H1 (cell line): Measurements from ENCODE around the gene ARHGAP24. TPM values are rescaled to one million over a fixed set of nuclear protein-coding genes. Genes with fewer than 3 reads are reported as not detected.

Experiments
- ASH2L ChIP-seq: fragments of 200-600, 300-600 bp; sonication (generic); IDR thresholded peaks from one replicate; pipeline ENCODE4 v1.7.1; 2017; ENCODE audit warnings: low read length
- ATF2 ChIP-seq: IDR thresholded peaks from 2 replicates; pipeline ENCODE4 v1.6.1; 2012; ENCODE audit warnings: low read length, inconsistent platforms
- ATF3 ChIP-seq: IDR thresholded peaks from 2 replicates; pipeline ENCODE4 v1.6.1; 2011; ENCODE audit warnings: low read depth, mild to moderate bottlenecking, low read length; ENCODE audit not compliant: insufficient read depth
- BACH1 ChIP-seq: IDR thresholded peaks from 2 replicates; pipeline ENCODE4 v1.6.1; 2012; ENCODE audit warnings: low read length, improper control_type of control experiment
- CHD7 ChIP-seq: fragments of 300-600 bp; sonication (generic); IDR thresholded peaks from 2 replicates; pipeline ENCODE4 v1.7.1; 2012; ENCODE audit warnings: low read length, moderate library complexity, mild to moderate bottlenecking, inconsistent platforms; ENCODE audit not compliant: insufficient replicate concordance
- CTBP2 ChIP-seq: IDR thresholded peaks from 2 replicates; pipeline ENCODE4 v1.7.0; 2011; ENCODE audit warnings: borderline replicate concordance, mild to moderate bottlenecking, moderate library complexity, mixed read lengths, low read length; ENCODE audit not compliant: insufficient read depth, insufficient read length
- EZH2 ChIP-seq: fragments of 200-600 bp; sonication (generic); IDR thresholded peaks from 2 replicates; pipeline ENCODE4 v1.7.1; 2012; ENCODE audit warnings: low read depth, mild to moderate bottlenecking, moderate library complexity, low read length, inconsistent platforms; ENCODE audit not compliant: severe bottlenecking
- GABPA ChIP-seq: IDR thresholded peaks from 2 replicates; pipeline ENCODE4 v1.6.1; 2011; ENCODE audit warnings: mild to moderate bottlenecking, low read length, moderate library complexity, borderline replicate concordance; ENCODE audit not compliant: insufficient read depth
- TCF12 ChIP-seq: IDR thresholded peaks from 2 replicates; pipeline ENCODE4 v1.6.1; 2011; ENCODE audit warnings: low read depth, mild to moderate bottlenecking, low read length
- polyA plus RNA-seq, 7 experiments: library from polyadenylated mRNA; depleted of rRNA in 3 of 7; stranded (reverse) in 5 of 7; unstranded in 2 of 7; fragments of >200 nt in 5 of 7; fragments of 200-250 nt in 2 of 7; gene quantifications; 1 replicate in 5 of 7; 2 replicates in 1 of 7; 4 replicates in 1 of 7; pipeline versions ENCODE4 v1.2.1 to v1.2.3, GENCODE V29; 2011 to 2013; ENCODE audit warnings: missing spikeins in 2 of 7, mixed read lengths in 2 of 7
- total RNA-seq: library from RNA; stranded (reverse); fragmentation: NEBNext Ultra II Directional; extraction: Animal tissue kit (Norgen Biotek cat#: 25700); gene quantifications from 2 replicates; pipeline ENCODE4 v1.2.1, GENCODE V29; 2021

Gene ARHGAP24
- total and polyA plus RNA-seq, 2 of the 8 experiments (the other 6 are each of a cell fraction or from before 2014, with no cell fraction given): 0.08 to 0.50 TPM

- no peak for TF ChIP-seq CHD7
- no peak for TF ChIP-seq GABPA
- no peak for TF ChIP-seq ASH2L
- TF ChIP-seq CTBP2: no peak
- TF ChIP-seq ATF3: no peak
- no peak for TF ChIP-seq EZH2
- no peak for TF ChIP-seq TCF12
- TF ChIP-seq ATF2: no peak
- no peak for TF ChIP-seq BACH1
- TF ChIP-seq, all 59 proteins: peak for 0
These were observed 44.3 kb upstream of the ARHGAP24 start (continued) for GRCh38 chr4:85430697-85431096.
